ENCODE results near the gene CFAP61.

- TF ChIP-seq CTCF (conservative IDR thresholded peaks at IDR 0.05): no peak
- no peak for TF ChIP-seq ZFX (IDR thresholded peaks at IDR 0.05)
Observed at GRCh38 chr20:20201124-20201523, 148.8 kb downstream of the CFAP61 start.

Measured in C4-2B (cell line).